Spleen (tissue), 11 donors: ENCODE results near the gene RPN1. TPM values are rescaled to one million over a fixed set of nuclear protein-coding genes. Genes with fewer than 3 reads are reported as not detected.
A peak's percentile ranks its signal among the peaks of the same experiment; 100 is the strongest.

Source experiments
- DNase-seq: peaks from one replicate; pipeline ENCODE4 v3.0.0-alpha.2; 2020
- H3K27ac ChIP-seq, 8 donors: fragments of 200-600 bp; sonication (generic) in 7 of 8; 1 replicate in 4 of 8; 2 replicates in 4 of 8; pipeline versions ENCODE4 v1.5.0 to v1.8.0; 2016 to 2021; ENCODE audit warnings: inconsistent platforms in 4 of 8, mild to moderate bottlenecking in 4 of 8, moderate library complexity in 1 of 8
- H3K27me3 ChIP-seq, 7 donors: fragments of 200-600 bp; sonication (generic) in 6 of 7; replicated peaks in 1 of 7; 1 replicate in 4 of 7; 2 replicates in 3 of 7; pipeline versions ENCODE4 v1.5.0 to v1.8.0; 2016 to 2021; ENCODE audit warnings: inconsistent platforms in 3 of 7, mild to moderate bottlenecking in 1 of 7
- H3K36me3 ChIP-seq, 6 donors: fragments of 200-600 bp; sonication (generic) in 5 of 6; 1 replicate in 4 of 6; 2 replicates in 2 of 6; pipeline versions ENCODE4 v1.5.0 to v1.8.0; 2016 to 2021; ENCODE audit warnings: inconsistent platforms in 2 of 6
- H3K4me1 ChIP-seq, 6 donors: fragments of 200-600 bp; sonication (generic) in 5 of 6; 1 replicate in 3 of 6; 2 replicates in 3 of 6; pipeline versions ENCODE4 v1.5.0 to v1.8.0; 2016 to 2021; ENCODE audit warnings: inconsistent platforms in 3 of 6
- H3K4me3 ChIP-seq, 8 donors: fragments of 200-600 bp; sonication (generic) in 7 of 8; 1 replicate in 4 of 8; 2 replicates in 4 of 8; pipeline versions ENCODE4 v1.5.0 to v1.8.0; 2016 to 2021; ENCODE audit warnings: inconsistent platforms in 4 of 8, mild to moderate bottlenecking in 4 of 8, moderate library complexity in 2 of 8
- H3K9me3 ChIP-seq, 8 donors: fragments of 200-600 bp; sonication (generic) in 7 of 8; 1 replicate in 4 of 8; 2 replicates in 4 of 8; pipeline versions ENCODE4 v1.5.0 to v1.8.0; 2016 to 2021; ENCODE audit warnings: inconsistent platforms in 4 of 8
- CTCF ChIP-seq, 11 experiments: fragments of 200-600 bp in 7 of 11; fragments of 450-650 bp in 4 of 11; sonication (generic) in 4 of 11; IDR thresholded peaks in 8 of 11; conservative IDR thresholded peaks in 3 of 11; 1 replicate in 7 of 11; 2 replicates in 4 of 11; pipeline versions ENCODE4 v1.4.0 to v1.8.0; 2016 to 2021; ENCODE audit warnings: antibody characterized with exemption in 11 of 11, inconsistent platforms in 4 of 11, mild to moderate bottlenecking in 1 of 11
- POLR2A ChIP-seq, 3 donors: fragments of 450-650 bp; IDR thresholded peaks; one replicate each; pipeline ENCODE4 v1.5.1; 2017; ENCODE audit warnings: antibody characterized with exemption in 3 of 3, mild to moderate bottlenecking in 1 of 3
- POLR2AphosphoS5 ChIP-seq, 3 donors: sonication (generic); formaldehyde crosslinking; IDR thresholded peaks; one replicate each; pipeline ENCODE4 v1.5.1; 2017; ENCODE audit warnings: antibody characterized with exemption in 3 of 3
- WGBS, 5 donors: extraction: QIAGEN DNeasy Blood & Tissue Kit in 3 of 5; methylation state at CpG; one replicate each; pipeline versions ENCODE4 v1.1.5 to v1.1.7; 2013 to 2018; 5-methylcytosine and 5-hydroxymethylcytosine counted together
- intact Hi-C: fragments of 100-400 bp; cut with DNase I; formaldehyde crosslinking; loops from one replicate; pipeline ENCODE4 v1.15.0; 2023; ENCODE audit warnings: low total_unique reads
- polyA plus RNA-seq, 3 donors: library from polyadenylated mRNA; stranded (reverse); fragments of 200-250 nt; gene quantifications; one replicate each; pipeline ENCODE4 v1.2.1, GENCODE V29; 2013
- total RNA-seq, 7 donors: library from RNA; depleted of rRNA in 3 of 7; stranded (reverse); fragments of >200 nt in 3 of 7; fragmentation: NEBNext Ultra II Directional in 4 of 7; extraction: Animal tissue kit (Norgen Biotek cat#: 25700) in 4 of 7; gene quantifications; one replicate each; pipeline versions ENCODE4 v1.1.0 to v1.2.1, GENCODE V29; 2016 to 2021
- donor health status: healthy with polysubstance abuse.
- donor health status: DM: no; HTN: no; CAD: no; lungs with moderate emphysema.
- donor health status: DM: no; HTN: no; CAD: no.
- donor health status: Bipolar disorder and iron deficiency.
- donor health status: healthy.
- donor health status: DM: no; HTN: no; CAD: no.
- donor health status: DM: yes; HTN: yes; CAD: no.

Gene RPN1
- total and polyA plus RNA-seq, 10 donors, result 44.9 to 263 (median 146) TPM

- TF ChIP-seq POLR2AphosphoS5 (IDR thresholded peaks at IDR 0.05) (no peak), CTCF (IDR thresholded peaks at IDR 0.05 in 8 of 11, conservative IDR thresholded peaks at IDR 0.05 in 3 of 11) (no peak), POLR2A (IDR thresholded peaks at IDR 0.05) (no peak)
- H3K27ac ChIP-seq, result no peak overlapping the region
- H3K27me3 ChIP-seq, result peaks cover 0 to 5% (median 0%) of the 10 kb centered on the region in 7 donors
- H3K4me1 ChIP-seq, result peaks cover 0 to 21% (median 11%) of the 10 kb centered on the region in 6 donors
- 0 to 83% (median 70%) methylated on average over 2 of the region's 2 CpGs for WGBS, 5 donors
- DNase-seq, result no peak
- intact Hi-C loops, result no loop called here
- no peaks in the 10 kb centered on the region for H3K9me3 ChIP-seq
- no peak overlapping the region for H3K4me3 ChIP-seq
- H3K36me3 ChIP-seq, result no peaks in the 10 kb centered on the region
These were observed 43.1 kb upstream of the RPN1 start for GRCh38 chr3:128693696-128694095.

DNA sequence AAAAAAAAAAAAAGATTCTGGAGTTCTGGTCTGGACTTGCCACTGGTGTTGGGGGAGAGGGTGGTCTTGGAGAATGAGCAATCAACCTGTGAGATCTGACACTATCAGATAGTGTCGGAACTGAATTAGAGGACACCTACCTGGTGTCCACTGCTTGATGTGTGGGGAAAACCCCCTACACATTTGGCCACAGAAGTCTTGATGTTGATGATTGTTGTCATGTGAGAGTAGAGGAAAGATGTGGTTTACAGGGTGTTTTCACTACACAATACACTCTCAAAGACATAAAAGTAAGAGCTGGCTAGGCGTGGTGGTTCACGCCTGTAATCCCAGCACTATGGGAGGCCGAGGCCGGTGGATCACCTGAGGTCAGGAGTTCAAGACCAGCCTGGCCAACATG lies 38.4 kb upstream of the RPN1 start:
- peaks cover 0 to 21% (median 5%) of the 10 kb centered on the region in 6 donors for H3K4me1 ChIP-seq
- TF ChIP-seq POLR2AphosphoS5 (IDR thresholded peaks at IDR 0.05) (no peak), CTCF (IDR thresholded peaks at IDR 0.05 in 8 of 11, conservative IDR thresholded peaks at IDR 0.05 in 3 of 11) (no peak), POLR2A (IDR thresholded peaks at IDR 0.05) (no peak)
- 82 to 93% (median 89%) methylated on average over 5 of the region's 5 CpGs for WGBS, 5 donors
- no peaks in the 10 kb centered on the region for H3K27me3 ChIP-seq
- DNase-seq, result no peak
- H3K27ac ChIP-seq, result no peak overlapping the region
- no peaks in the 10 kb centered on the region for H3K36me3 ChIP-seq
- intact Hi-C loops, result no loop called here
- H3K4me3 ChIP-seq, result no peak overlapping the region
- no peaks in the 10 kb centered on the region for H3K9me3 ChIP-seq

DNA sequence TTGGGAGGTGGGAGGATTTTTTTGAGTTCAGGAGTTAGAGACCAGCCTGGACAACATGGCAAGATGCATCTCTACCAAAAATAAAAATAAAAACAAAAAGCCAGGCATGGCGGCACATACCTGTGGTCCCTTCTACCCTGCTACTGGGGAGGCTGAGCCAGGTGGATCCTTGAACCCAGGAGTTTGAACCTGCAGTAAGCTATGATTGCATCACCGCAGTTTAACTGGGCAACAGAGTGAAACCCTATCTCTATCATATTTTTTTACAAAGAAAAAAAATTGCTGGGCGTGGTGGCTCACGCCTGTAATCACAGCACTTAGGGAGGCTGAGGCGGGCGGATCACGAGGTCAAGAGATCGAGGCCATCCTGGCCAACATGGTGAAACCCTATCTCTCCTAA lies 35.8 kb upstream of the RPN1 start:
- TF ChIP-seq CTCF (IDR thresholded peaks at IDR 0.05 in 8 of 11, conservative IDR thresholded peaks at IDR 0.05 in 3 of 11), result no peak
- no peak for TF ChIP-seq POLR2A (IDR thresholded peaks at IDR 0.05)
- no peak for TF ChIP-seq POLR2AphosphoS5 (IDR thresholded peaks at IDR 0.05)
- Histone ChIP-seq H3K4me3 (no peak overlapping the region), H3K4me1 (peaks cover 0 to 42% (median 16%) of the 10 kb centered on the region in 6 donors), H3K36me3 (no peaks in the 10 kb centered on the region), H3K27ac (no peak overlapping the region), H3K27me3 (no peaks in the 10 kb centered on the region), H3K9me3 (no peaks in the 10 kb centered on the region)
- 90 to 95% (median 92%) methylated on average over 8 of the region's 8 CpGs for WGBS, 5 donors
- DNase-seq, result peak; percentile 56
- intact Hi-C loops, result no loop called here

- WGBS, 5 donors, result 91 to 96% (median 93%) methylated on average over 11 of the region's 11 CpGs
- Histone ChIP-seq H3K27me3 (no peaks in the 10 kb centered on the region), H3K27ac (peak overlapping the region in 1 of 8 donors; percentile 63), H3K9me3 (no peaks in the 10 kb centered on the region), H3K4me3 (no peak overlapping the region), H3K4me1 (peaks cover 0 to 50% (median 21%) of the 10 kb centered on the region in 6 donors), H3K36me3 (no peaks in the 10 kb centered on the region)
- no peak for TF ChIP-seq POLR2AphosphoS5 (IDR thresholded peaks at IDR 0.05)
- no peak for TF ChIP-seq POLR2A (IDR thresholded peaks at IDR 0.05)
- TF ChIP-seq CTCF (IDR thresholded peaks at IDR 0.05 in 8 of 11, conservative IDR thresholded peaks at IDR 0.05 in 3 of 11), result no peak
- intact Hi-C loops, result loop anchor here (5.0 kb wide), 2 partner anchors 117 to 162 kb away; no protein-coding TSS in a partner anchor
- peak; percentile 64 for DNase-seq
These were observed 34.5 kb upstream of the RPN1 start for GRCh38 chr3:128684986-128685726.
